ENCODE data around the gene GATA6. TPM values are rescaled to one million over a fixed set of nuclear protein-coding genes. Genes with fewer than 3 reads are reported as not detected.

The GATA6 gene
- total and polyA plus RNA-seq, 2 experiments from 2014 or later: 0.08 TPM; not detected in 1

DNA sequence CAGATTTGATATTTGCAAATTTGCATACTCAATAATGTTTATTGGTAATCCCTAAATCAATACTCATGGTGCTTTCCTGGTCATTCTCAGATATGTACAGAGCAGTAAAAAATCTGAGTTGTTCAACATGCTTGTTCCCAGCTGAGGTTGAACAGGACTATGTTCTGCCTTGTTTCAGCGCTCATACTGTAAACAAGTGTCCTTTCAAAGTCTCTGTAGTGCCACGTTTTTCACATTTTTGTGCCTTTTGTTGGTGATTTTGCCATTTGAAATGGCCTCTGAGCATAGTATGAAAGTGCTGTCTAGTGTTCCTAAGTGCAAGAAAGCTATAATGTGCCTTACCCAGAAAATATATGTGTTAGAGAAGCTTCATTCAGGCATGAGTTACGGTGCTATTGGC is 16.0 kb upstream of the GATA6 start (continued):
- TF ChIP-seq, protein P1, sequence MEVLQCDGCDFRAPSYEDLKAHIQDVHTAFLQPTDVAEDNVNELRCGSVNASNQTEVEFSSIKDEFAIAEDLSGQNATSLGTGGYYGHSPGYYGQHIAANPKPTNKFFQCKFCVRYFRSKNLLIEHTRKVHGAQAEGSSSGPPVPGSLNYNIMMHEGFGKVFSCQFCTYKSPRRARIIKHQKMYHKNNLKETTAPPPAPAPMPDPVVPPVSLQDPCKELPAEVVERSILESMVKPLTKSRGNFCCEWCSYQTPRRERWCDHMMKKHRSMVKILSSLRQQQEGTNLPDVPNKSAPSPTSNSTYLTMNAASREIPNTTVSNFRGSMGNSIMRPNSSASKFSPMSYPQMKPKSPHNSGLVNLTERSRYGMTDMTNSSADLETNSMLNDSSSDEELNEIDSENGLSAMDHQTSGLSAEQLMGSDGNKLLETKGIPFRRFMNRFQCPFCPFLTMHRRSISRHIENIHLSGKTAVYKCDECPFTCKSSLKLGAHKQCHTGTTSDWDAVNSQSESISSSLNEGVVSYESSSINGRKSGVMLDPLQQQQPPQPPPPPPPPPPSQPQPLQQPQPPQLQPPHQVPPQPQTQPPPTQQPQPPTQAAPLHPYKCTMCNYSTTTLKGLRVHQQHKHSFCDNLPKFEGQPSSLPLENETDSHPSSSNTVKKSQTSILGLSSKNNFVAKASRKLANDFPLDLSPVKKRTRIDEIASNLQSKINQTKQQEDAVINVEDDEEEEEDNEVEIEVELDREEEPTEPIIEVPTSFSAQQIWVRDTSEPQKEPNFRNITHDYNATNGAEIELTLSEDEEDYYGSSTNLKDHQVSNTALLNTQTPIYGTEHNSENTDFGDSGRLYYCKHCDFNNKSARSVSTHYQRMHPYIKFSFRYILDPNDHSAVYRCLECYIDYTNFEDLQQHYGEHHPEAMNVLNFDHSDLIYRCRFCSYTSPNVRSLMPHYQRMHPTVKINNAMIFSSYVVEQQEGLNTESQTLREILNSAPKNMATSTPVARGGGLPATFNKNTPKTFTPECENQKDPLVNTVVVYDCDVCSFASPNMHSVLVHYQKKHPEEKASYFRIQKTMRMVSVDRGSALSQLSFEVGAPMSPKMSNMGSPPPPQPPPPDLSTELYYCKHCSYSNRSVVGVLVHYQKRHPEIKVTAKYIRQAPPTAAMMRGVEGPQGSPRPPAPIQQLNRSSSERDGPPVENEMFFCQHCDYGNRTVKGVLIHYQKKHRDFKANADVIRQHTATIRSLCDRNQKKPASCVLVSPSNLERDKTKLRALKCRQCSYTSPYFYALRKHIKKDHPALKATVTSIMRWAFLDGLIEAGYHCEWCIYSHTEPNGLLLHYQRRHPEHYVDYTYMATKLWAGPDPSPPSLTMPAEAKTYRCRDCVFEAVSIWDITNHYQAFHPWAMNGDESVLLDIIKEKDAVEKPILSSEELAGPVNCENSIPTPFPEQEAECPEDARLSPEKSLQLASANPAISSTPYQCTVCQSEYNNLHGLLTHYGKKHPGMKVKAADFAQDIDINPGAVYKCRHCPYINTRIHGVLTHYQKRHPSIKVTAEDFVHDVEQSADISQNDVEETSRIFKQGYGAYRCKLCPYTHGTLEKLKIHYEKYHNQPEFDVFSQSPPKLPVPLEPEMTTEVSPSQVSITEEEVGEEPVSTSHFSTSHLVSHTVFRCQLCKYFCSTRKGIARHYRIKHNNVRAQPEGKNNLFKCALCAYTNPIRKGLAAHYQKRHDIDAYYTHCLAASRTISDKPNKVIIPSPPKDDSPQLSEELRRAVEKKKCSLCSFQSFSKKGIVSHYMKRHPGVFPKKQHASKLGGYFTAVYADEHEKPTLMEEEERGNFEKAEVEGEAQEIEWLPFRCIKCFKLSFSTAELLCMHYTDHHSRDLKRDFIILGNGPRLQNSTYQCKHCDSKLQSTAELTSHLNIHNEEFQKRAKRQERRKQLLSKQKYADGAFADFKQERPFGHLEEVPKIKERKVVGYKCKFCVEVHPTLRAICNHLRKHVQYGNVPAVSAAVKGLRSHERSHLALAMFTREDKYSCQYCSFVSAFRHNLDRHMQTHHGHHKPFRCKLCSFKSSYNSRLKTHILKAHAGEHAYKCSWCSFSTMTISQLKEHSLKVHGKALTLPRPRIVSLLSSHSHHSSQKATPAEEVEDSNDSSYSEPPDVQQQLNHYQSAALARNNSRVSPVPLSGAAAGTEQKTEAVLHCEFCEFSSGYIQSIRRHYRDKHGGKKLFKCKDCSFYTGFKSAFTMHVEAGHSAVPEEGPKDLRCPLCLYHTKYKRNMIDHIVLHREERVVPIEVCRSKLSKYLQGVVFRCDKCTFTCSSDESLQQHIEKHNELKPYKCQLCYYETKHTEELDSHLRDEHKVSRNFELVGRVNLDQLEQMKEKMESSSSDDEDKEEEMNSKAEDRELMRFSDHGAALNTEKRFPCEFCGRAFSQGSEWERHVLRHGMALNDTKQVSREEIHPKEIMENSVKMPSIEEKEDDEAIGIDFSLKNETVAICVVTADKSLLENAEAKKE (CRISPR knock-in tag; IDR thresholded peaks at IDR 0.05): no peak

DNA sequence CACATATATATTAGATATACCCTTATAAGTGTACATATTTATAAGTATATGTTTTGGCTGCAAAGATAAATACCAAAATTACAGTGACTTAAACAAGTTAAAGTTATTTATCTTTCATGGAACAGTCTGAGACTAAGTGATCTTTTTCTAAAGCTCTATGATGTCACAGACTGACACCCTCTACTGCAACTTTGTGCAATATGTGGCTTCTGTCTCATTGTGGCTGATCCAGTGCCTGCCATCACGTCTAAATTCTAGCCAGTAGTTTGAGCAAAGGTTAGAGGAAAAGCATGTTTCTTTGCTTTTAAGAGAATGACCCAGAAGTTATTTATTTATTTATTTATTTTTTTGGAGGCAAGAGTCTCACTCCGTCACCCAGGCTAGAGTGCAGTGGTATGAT is 13.8 kb upstream of the GATA6 start:
- ATAC-seq: no peak
- Mint-ChIP-seq H3K27me3 (ENCODE audit: insufficient read depth, low read depth, poor library complexity) (peaks cover 2% of the 10 kb centered on the region), H3K4me1 (no peaks in the 10 kb centered on the region), H3K9me3 (no peaks in the 10 kb centered on the region), H3K27ac (no peak overlapping the region), H3K36me3 (ENCODE audit: low read depth) (no peaks in the 10 kb centered on the region), H3K4me3 (no peak overlapping the region)
- Histone ChIP-seq H3K27me3 (ENCODE audit: insufficient read depth) (peaks cover 11% of the 10 kb centered on the region), H3K36me3 (ENCODE audit: insufficient read depth) (no peaks in the 10 kb centered on the region), H2AFZ (no peak overlapping the region), H3K79me2 (replicated peaks; ENCODE audit: insufficient read depth) (no peaks in the 10 kb centered on the region), H4K20me1 (replicated peaks; ENCODE audit: insufficient read depth) (no peaks in the 10 kb centered on the region; the same call in 1 of the 2 replicates), H3K9me2 (ENCODE audit: insufficient read depth) (no peaks in the 10 kb centered on the region), H3K4me3 (no peak overlapping the region), H3K4me2 (no peak overlapping the region), H3K4me1 (ENCODE audit: insufficient read depth) (no peaks in the 10 kb centered on the region), H3K27ac (ENCODE audit: low read depth) (no peak overlapping the region), H3F3A (replicated peaks; ENCODE audit: low read depth) (no peaks in the 10 kb centered on the region)
- TF ChIP-seq EZH2 (IDR thresholded peaks at IDR 0.05; ENCODE audit: low read depth, unreplicated experiment) (no peak), JUNB (IDR thresholded peaks at IDR 0.05; ENCODE audit: unreplicated experiment) (no peak), POLR2AphosphoS5 (IDR thresholded peaks at IDR 0.05; ENCODE audit: low read depth) (no peak)
- TF ChIP-seq, protein P2, sequence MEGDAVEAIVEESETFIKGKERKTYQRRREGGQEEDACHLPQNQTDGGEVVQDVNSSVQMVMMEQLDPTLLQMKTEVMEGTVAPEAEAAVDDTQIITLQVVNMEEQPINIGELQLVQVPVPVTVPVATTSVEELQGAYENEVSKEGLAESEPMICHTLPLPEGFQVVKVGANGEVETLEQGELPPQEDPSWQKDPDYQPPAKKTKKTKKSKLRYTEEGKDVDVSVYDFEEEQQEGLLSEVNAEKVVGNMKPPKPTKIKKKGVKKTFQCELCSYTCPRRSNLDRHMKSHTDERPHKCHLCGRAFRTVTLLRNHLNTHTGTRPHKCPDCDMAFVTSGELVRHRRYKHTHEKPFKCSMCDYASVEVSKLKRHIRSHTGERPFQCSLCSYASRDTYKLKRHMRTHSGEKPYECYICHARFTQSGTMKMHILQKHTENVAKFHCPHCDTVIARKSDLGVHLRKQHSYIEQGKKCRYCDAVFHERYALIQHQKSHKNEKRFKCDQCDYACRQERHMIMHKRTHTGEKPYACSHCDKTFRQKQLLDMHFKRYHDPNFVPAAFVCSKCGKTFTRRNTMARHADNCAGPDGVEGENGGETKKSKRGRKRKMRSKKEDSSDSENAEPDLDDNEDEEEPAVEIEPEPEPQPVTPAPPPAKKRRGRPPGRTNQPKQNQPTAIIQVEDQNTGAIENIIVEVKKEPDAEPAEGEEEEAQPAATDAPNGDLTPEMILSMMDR (conservative IDR thresholded peaks at IDR 0.05; ENCODE audit: low read depth in 2 of 2): no peak
- no peak for DNase-seq (ENCODE audit: low spot score)
